ENCODE data around the gene COX14. TPM values are rescaled to one million over a fixed set of nuclear protein-coding genes. Genes with fewer than 3 reads are reported as not detected.
"Not testable (repeated sequence)": the region's sequence is repeated elsewhere in the genome, so short reads cannot be mapped to it uniquely, and the experiment has no call there.

The COX14 gene
- total and polyA plus RNA-seq, 2 experiments from 2014 or later = 53.4 to 122 TPM

- in situ Hi-C loops (cut with MboI) = no loop called here
- Histone ChIP-seq H3K4me3 (no peak overlapping the region), H3K9me2 (ENCODE audit: insufficient read depth) (no peaks in the 10 kb centered on the region), H3K4me1 (ENCODE audit: insufficient read depth) (peaks cover 9% of the 10 kb centered on the region), H3K9me3 (ENCODE audit: low read depth) (no peaks in the 10 kb centered on the region), H3K27ac (no peak overlapping the region), H3K9ac (no peak overlapping the region), H3F3A (ENCODE audit: insufficient read depth) (peaks cover 13% of the 10 kb centered on the region; the same call in 1 of the 2 replicates), H3K27me3 (replicated peaks; ENCODE audit: insufficient read depth) (no peaks in the 10 kb centered on the region), H3K79me2 (ENCODE audit: insufficient read depth) (peaks cover 98% of the 10 kb centered on the region), H2AFZ (no peak overlapping the region), H3K36me3 (ENCODE audit: low read depth) (no peaks in the 10 kb centered on the region), H4K20me1 (ENCODE audit: insufficient read depth) (peaks cover 3% of the 10 kb centered on the region; the same call in 1 of the 2 replicates), H3K4me2 (ENCODE audit: unreplicated experiment) (no peak overlapping the region)
- 74 to 80% methylated on average over 3 of the region's 3 CpGs for WGBS, 2 experiments (ENCODE audit: low coverage in 1 of 2, low lambda C conversion rate in 2 of 2, missing lambda C conversion rate in 2 of 2)
- DNase-seq = no peak
- TF ChIP-seq EZH2 (IDR thresholded peaks at IDR 0.05; ENCODE audit: insufficient read depth, poor library complexity, severe bottlenecking) (no peak), EZH2phosphoT487 (IDR thresholded peaks at IDR 0.05; ENCODE audit: insufficient read depth, low read depth) (no peak)
Measured at GRCh38 chr12:50149311-50149710, 37.3 kb downstream of the COX14 start.

DNA sequence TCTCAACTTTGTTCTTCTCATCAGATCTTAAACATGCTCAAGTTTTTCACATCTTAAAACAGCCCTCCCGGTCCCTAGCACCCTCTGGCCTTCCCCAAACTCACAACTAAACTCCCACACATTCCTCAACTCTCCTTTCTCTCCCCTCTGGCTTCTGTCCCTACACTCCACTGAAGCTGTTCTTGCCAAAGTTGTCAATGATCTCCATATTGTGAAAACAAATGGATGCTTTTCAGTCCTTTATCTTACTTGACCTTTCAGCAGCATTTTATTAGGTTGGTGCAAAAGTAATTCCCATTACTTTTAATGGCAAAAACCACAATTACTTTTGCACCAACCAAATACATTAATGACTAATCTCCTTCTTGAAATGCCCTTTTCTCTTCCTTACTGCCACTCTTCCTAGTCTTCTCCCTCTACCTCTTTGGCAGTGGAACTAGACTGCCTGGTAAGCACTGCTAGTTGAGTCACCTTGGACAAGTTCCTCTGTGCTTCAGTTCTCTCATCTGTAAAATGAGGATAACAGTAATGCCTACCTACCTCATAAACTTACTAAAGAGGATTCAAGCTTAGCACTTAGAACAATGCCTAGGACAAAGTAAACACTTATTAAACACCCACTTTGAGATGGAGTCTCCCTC lies 39.1 kb downstream of the COX14 start:
- DNase-seq = peak; percentile 52
- H3K79me2 ChIP-seq (ENCODE audit: insufficient read depth) = peaks cover 98% of the 10 kb centered on the region
- no peaks in the 10 kb centered on the region for H3K9me3 ChIP-seq (ENCODE audit: low read depth)
- no peaks in the 10 kb centered on the region for H3K27me3 ChIP-seq (replicated peaks; ENCODE audit: insufficient read depth)
- TF ChIP-seq EZH2 (IDR thresholded peaks at IDR 0.05; ENCODE audit: insufficient read depth, poor library complexity, severe bottlenecking) = no peak
- no peak for TF ChIP-seq EZH2phosphoT487 (IDR thresholded peaks at IDR 0.05; ENCODE audit: insufficient read depth, low read depth)
- H3K4me2 ChIP-seq (ENCODE audit: unreplicated experiment) = no peak overlapping the region
- no peaks in the 10 kb centered on the region for H3K9me2 ChIP-seq (ENCODE audit: insufficient read depth)
- no peak overlapping the region for H3K27ac ChIP-seq
- H2AFZ ChIP-seq = no peak overlapping the region
- no peak overlapping the region for H3K9ac ChIP-seq
- H3K4me3 ChIP-seq = no peak overlapping the region
- 91 to 95% methylated on average over 1 of the region's 1 CpG for WGBS, 2 experiments (ENCODE audit: low coverage in 1 of 2, low lambda C conversion rate in 2 of 2, missing lambda C conversion rate in 2 of 2)
- H3F3A ChIP-seq (ENCODE audit: insufficient read depth) = peaks cover 16% of the 10 kb centered on the region; the same call in 1 of the 2 replicates
- H3K36me3 ChIP-seq (ENCODE audit: low read depth) = no peaks in the 10 kb centered on the region
- H4K20me1 ChIP-seq (ENCODE audit: insufficient read depth) = peaks cover 3% of the 10 kb centered on the region; the same call in 1 of the 2 replicates
- peaks cover 9% of the 10 kb centered on the region for H3K4me1 ChIP-seq (ENCODE audit: insufficient read depth)
- in situ Hi-C loops (cut with MboI) = no loop called here

DNA sequence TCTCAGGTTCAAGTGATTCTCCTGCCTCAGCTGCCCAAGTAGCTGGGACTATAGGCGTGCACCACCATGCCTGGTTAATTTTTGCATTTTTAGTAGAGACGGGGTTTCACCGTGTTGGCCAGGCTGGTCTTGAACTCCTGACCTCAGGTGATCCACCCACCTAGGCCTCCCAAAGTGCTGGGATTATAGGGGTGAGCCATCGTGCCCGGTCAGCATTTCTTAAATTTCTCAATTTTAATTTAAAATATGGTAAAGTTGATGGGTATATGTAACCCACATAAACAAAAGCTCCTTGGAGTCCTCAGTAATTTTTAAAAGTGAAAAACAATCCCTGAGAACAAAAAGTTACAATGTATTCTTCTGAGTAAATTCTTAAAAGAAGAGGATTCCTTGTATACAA lies 42.9 kb downstream of the COX14 start:
- H3K9me2 ChIP-seq (ENCODE audit: insufficient read depth); H3K9me3 ChIP-seq (ENCODE audit: low read depth); H3K4me3 ChIP-seq; H3K9ac ChIP-seq; H3K36me3 ChIP-seq (ENCODE audit: low read depth); H3K4me2 ChIP-seq (ENCODE audit: unreplicated experiment); H3K27ac ChIP-seq; H3K27me3 ChIP-seq (replicated peaks; ENCODE audit: insufficient read depth); H4K20me1 ChIP-seq (ENCODE audit: insufficient read depth); H2AFZ ChIP-seq; in situ Hi-C loops (cut with MboI); DNase-seq: not testable (repeated sequence)
- Histone ChIP-seq H3K79me2 (ENCODE audit: insufficient read depth) (peaks cover 100% of the 10 kb centered on the region), H3K4me1 (ENCODE audit: insufficient read depth) (peaks cover 21% of the 10 kb centered on the region), H3F3A (ENCODE audit: insufficient read depth) (peaks cover 34% of the 10 kb centered on the region)
- 89 to 91% methylated on average over 5 of the region's 5 CpGs for WGBS, 2 experiments (ENCODE audit: low coverage in 1 of 2, low lambda C conversion rate in 2 of 2, missing lambda C conversion rate in 2 of 2)

- H3K27ac ChIP-seq = no peak overlapping the region
- no peak for DNase-seq
- H3K4me3 ChIP-seq = no peak overlapping the region
- no peaks in the 10 kb centered on the region for H3K27me3 ChIP-seq (replicated peaks; ENCODE audit: insufficient read depth)
- H3F3A ChIP-seq (ENCODE audit: insufficient read depth) = peaks cover 29% of the 10 kb centered on the region
- H2AFZ ChIP-seq = no peak overlapping the region
- no peaks in the 10 kb centered on the region for H3K9me3 ChIP-seq (ENCODE audit: low read depth)
- no peaks in the 10 kb centered on the region for H3K9me2 ChIP-seq (ENCODE audit: insufficient read depth)
- no peak overlapping the region for H3K4me2 ChIP-seq (ENCODE audit: unreplicated experiment)
- peaks cover 13% of the 10 kb centered on the region for H3K4me1 ChIP-seq (ENCODE audit: insufficient read depth)
- H3K9ac ChIP-seq = no peak overlapping the region
- no peak for TF ChIP-seq EZH2phosphoT487 (IDR thresholded peaks at IDR 0.05; ENCODE audit: insufficient read depth, low read depth)
- TF ChIP-seq EZH2 (IDR thresholded peaks at IDR 0.05; ENCODE audit: insufficient read depth, poor library complexity, severe bottlenecking) = no peak
- no peaks in the 10 kb centered on the region for H4K20me1 ChIP-seq (ENCODE audit: insufficient read depth)
- peaks cover 100% of the 10 kb centered on the region for H3K79me2 ChIP-seq (ENCODE audit: insufficient read depth)
- H3K36me3 ChIP-seq (ENCODE audit: low read depth) = no peaks in the 10 kb centered on the region
- in situ Hi-C loops (cut with MboI) = no loop called here
Measured at GRCh38 chr12:50156641-50157040, 44.6 kb downstream of the COX14 start.

- Histone ChIP-seq H4K20me1 (ENCODE audit: insufficient read depth) (no peaks in the 10 kb centered on the region), H3K79me2 (ENCODE audit: insufficient read depth) (peaks cover 98% of the 10 kb centered on the region), H3K27ac (no peak overlapping the region; the same call in 1 of the 2 replicates)
Measured at GRCh38 chr12:50157259-50157658, 45.2 kb downstream of the COX14 start.

More at GRCh38 chr12:50157259-50157658, 45.2 kb downstream of the COX14 start:
- Histone ChIP-seq H3K9me2 (ENCODE audit: insufficient read depth) (no peaks in the 10 kb centered on the region), H3K4me1 (ENCODE audit: insufficient read depth) (peaks cover 17% of the 10 kb centered on the region), H3K4me3 (no peak overlapping the region), H3K4me2 (ENCODE audit: unreplicated experiment) (no peak overlapping the region), H3K27me3 (replicated peaks; ENCODE audit: insufficient read depth) (no peaks in the 10 kb centered on the region), H3K9me3 (ENCODE audit: low read depth) (no peaks in the 10 kb centered on the region), H3K9ac (no peak overlapping the region), H3K36me3 (ENCODE audit: low read depth) (no peaks in the 10 kb centered on the region), H2AFZ (no peak overlapping the region), H3F3A (ENCODE audit: insufficient read depth) (peaks cover 29% of the 10 kb centered on the region)
- no peak for TF ChIP-seq EZH2 (IDR thresholded peaks at IDR 0.05; ENCODE audit: insufficient read depth, poor library complexity, severe bottlenecking)
- TF ChIP-seq EZH2phosphoT487 (IDR thresholded peaks at IDR 0.05; ENCODE audit: insufficient read depth, low read depth) = no peak
- in situ Hi-C loops (cut with MboI) = no loop called here
- WGBS, 2 experiments (ENCODE audit: low coverage in 1 of 2, low lambda C conversion rate in 2 of 2, missing lambda C conversion rate in 2 of 2) = 80 to 87% methylated on average over 2 of the region's 2 CpGs
- DNase-seq = peak; percentile 40
